A172 (cell line): ENCODE measurements around the gene TRIM22. TPM values are rescaled to one million over a fixed set of nuclear protein-coding genes. Genes with fewer than 3 reads are reported as not detected.
"Not testable (repeated sequence)": the region's sequence is repeated elsewhere in the genome, so short reads cannot be mapped to it uniquely, and the experiment has no call there.

Experiments used
- DNase-seq: peaks from one replicate; pipeline ENCODE4 v3.0.0-alpha.2; 2015; ENCODE audit warnings: low spot score
- total RNA-seq: library from RNA; depleted of rRNA; stranded (reverse); fragments of >200 nt; shearing (Covaris generic); gene quantifications from 2 replicates; pipeline ENCODE4 v1.2.3, GENCODE V29; 2014; rRNA removed

The TRIM22 gene, protein sequence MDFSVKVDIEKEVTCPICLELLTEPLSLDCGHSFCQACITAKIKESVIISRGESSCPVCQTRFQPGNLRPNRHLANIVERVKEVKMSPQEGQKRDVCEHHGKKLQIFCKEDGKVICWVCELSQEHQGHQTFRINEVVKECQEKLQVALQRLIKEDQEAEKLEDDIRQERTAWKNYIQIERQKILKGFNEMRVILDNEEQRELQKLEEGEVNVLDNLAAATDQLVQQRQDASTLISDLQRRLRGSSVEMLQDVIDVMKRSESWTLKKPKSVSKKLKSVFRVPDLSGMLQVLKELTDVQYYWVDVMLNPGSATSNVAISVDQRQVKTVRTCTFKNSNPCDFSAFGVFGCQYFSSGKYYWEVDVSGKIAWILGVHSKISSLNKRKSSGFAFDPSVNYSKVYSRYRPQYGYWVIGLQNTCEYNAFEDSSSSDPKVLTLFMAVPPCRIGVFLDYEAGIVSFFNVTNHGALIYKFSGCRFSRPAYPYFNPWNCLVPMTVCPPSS
- 34.9 and 43.0 TPM in 2 replicates for total RNA-seq

DNA sequence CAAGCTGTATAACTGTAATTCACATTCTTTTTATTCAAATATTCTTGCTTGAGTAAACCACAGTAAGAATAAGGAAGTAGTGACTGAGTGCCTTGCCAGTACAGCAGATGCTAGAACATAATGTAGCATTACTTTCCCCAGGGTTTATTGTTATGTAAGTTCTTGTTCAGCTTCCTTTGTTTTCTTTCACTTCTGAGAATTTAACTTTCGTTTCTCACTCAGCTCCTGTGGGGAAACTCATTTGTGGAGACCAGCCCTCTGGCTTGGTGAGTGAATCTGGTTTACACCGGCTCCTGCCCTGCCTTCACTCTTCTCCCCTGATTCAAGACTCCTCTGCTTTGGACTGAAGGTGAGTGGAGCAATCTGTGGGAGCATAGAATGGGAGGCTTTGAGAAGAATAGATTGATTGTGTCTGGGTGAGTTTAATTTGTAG, at the start of gene TRIM22:
TSS of gene TRIM22 (plus strand) at position 240 of the 433 bp plus-strand sequence. CDS start 6,443 bp downstream, outside the sequence.
- peak; percentile 47 for DNase-seq

DNA sequence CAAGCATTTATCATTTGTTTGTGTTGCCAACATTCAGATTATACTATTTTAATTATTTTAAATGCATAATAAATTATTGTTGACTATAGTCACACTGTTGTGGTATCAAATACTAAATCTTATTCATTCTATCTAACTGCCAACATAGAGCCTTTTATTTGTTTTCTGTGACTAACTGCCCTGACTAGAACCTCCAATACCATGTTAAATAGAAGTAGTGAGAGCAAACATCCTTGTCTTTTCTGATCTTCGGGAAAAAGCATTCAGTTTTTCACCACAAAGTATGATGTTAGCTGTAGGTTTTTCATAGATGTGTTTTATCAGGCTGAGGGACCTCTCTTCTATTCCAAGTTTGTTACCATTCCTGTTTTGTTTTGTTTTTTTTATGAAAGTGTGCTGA, 49.6 kb upstream of the TRIM22 start:
- no peak for DNase-seq

DNA sequence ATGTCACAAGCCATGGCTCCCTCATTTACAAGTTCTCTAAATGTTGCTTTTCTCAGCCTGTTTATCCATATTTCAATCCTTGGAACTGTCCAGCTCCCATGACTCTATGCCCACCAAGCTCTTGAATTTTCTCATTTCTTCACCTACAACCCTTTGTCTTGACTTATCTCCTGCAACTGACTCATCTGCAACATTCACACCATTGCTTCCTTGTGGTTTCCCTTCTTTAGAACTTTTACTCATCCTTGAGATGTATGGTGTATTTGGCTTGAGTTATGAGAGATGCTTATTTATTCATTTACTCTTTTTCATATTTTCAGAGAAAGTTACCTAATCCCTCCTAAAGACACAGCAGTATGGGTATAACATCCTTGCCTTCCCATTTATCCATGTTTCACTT, 46.0 kb upstream of the TRIM22 start:
- no peak for DNase-seq

DNA sequence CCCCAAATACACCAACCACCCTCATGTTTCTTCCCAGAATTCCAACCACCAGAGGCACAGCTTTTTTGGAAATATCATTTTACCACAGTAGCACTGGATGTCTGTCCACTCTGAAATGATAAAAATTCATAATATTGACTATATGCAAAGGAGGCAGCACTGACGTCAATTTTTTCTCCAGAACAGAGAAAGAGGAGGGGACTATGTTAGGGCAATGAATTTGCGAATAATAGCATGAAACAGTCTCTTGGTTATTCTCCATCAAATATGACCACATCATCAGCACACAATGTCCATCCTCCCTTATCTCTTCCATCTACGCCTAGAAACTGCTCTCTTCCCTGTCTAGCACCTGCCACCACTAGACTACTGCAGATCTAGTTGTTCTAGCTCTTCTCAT, 43.5 kb upstream of the TRIM22 start:
- DNase-seq, result no peak

DNA sequence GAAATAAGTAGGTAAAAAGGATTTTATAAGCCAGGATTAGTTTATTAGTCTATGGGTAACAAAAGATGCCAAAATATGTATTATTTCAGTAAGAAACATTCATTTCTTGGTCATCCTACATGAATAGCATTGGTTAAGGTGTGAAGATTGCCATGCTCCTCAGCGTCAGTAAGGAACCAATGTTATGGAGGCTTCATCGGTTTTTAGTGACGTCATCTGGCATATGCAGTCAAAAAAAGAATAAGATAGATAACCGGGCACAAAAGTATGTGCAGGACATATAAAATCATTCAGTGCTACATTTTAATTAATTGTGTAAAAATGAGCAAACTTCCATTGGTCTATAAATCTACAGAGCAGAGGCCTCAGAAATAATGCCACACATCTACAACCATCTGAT, 34.1 kb upstream of the TRIM22 start:
- DNase-seq, result no peak

DNA sequence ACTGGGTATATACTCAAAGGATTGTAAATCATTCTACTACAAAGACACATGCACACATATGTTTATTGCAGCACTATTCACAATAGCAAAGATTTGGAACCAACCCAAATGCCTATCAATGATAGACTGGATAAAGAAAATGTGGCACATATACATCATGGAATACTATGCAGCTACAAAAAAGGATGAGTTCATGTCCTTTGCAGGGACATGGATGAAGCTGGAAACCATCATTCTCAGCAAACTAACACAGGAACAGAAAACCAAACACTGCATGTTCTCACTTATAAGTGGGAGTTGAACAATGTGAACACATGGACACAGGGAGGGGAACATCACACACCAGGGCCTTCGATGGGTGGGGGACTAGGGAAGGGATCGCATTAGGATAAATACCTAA, 32.6 kb upstream of the TRIM22 start:
- not testable (repeated sequence) for DNase-seq

DNA sequence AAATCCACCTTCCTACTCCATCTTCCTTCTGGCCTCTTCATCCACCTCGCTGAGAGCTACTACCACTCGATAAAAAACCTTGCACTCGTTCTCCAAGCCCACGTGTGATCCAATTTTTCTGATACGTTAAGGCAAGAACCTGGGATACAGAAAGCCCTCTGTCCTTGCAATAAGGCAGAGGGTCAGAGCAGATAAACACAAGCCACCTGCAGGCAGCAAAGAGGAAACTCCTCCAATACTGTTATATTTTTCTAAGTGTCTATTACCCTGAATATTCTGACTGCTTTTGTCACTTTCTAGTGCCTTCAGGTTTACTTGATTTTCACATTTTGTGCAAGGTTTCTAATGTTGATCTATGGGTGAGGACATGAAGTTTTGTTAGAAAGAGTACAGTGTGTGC, 31.3 kb upstream of the TRIM22 start:
- no peak for DNase-seq

DNA sequence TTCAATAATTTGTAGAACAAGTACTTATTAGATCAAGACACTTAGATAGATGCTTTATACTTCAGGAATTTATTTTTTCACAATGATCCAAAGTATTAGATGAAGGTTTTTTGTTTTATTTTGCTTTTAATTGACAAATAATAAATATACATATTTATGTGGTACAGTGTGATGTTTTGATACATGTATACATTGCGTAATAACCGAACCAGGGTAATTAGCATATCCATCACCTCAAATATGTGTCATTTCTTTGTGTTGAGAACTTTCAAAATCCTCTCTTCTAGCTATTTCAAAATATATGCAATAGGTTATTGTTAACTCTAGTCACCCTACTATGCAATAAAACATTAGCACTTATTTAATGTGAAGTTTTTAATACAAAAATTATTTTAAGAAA, 26.1 kb upstream of the TRIM22 start:
- DNase-seq, result no peak

DNA sequence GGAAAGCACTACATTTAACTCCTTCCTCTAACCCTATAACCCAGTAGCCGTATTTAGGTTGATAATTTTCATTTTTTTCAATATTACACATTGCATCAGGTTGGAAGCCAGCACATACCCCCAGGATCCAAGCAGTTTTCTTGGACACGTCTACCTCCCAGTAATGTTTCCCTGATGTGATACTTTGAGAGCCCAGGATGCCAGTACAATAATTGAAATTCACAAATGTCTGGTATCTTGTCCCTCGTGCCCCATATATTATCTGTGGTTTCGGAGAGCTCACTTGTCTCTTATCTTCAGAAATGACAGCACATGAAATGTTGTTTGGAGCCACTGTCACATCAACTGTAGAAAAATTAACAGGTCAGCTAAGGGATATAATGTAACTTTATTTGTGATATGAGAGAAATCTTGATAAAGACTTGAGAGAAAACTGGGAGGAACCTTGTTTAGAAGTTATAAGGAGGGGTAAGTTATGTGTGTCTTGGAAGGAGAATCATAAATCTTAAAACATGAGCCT, 24.5 kb upstream of the TRIM22 start:
- no peak for DNase-seq

DNA sequence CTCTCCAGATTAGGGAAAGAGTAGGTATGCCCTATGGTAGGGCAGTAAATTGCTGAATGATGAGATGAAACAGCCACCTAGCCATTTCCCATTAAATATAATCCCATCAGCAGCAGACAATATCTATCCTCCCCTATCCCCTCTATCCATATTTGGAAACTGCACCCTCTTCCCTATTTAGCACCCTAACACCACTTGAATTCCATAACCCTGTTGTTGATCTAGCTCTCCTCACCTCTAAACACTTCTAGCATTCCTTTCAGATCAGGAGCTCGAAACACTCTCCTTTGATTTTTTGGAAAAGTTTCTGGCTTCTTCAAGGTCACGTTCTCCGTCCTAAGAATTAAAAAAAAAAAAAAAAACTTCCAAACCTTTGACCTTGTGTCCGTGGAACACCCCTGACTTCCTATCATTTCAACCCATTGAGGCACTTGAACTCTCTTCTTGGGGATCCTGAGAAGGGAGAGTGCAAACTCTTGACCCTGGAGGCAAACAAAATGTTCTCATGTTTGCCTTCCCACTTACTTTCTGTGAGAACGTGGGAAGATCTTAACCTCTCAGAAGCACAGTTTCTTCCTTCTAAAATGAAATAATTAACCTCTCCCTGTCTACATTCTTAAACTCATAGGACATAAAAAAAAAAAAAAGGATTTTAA, 23.7 kb upstream of the TRIM22 start:
- no peak for DNase-seq

DNA sequence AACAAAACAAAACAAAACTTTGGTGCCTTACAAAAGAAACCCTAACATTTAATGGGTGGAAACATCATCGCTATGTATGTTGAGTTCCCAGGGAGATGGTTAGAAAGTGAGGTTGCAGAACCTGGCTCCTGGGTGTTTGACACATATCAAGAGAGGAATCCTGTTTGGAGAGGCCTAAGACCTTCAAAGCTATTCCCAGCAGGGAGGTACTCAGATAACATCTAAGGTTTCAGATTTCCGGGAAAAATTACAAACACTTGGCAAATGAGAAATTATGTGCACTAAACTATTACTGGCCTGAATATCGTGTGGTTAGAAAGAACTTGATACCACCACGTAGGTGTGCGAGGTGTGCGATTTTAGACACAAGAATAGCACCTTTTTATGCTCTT, 23.2 kb upstream of the TRIM22 start:
- no peak for DNase-seq

DNA sequence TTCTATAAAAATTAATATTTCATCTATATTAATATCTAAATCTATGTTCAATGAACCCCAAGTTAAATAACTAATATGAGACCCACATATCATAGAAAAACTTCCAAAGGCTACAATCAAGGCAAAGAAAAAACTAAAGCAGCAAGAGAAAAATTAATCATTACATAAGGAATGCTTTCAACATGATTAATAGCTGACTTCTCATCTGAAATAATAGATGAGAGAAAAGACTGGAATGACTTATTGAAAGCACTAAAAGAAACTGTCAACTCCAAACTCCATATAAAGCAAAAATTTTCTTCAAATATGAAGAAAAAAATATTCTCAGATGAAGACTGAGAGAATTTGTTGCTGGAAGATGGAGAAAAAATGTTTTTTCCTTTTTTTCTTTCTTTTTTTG, 17.8 kb upstream of the TRIM22 start:
- DNase-seq, result no peak

DNA sequence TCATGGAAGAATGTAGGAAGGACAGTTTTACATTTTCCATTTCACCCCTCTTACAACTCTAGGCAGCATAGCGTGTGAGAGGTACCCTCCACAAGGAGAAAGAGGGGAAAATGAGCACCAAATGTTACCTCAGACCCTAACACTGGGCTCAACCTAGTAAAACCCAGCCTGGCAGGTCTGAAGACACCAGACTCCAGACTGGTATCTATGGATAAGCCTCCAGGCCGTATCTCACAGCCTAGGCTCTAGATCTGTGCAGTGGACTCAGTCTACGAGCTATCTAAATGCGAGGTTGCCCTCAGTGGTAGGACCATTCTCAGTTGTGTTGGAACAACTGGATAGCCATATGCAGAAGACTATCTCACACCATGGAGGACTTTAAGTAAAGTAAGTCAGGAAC, 15.2 kb upstream of the TRIM22 start:
- DNase-seq, result no peak

DNA sequence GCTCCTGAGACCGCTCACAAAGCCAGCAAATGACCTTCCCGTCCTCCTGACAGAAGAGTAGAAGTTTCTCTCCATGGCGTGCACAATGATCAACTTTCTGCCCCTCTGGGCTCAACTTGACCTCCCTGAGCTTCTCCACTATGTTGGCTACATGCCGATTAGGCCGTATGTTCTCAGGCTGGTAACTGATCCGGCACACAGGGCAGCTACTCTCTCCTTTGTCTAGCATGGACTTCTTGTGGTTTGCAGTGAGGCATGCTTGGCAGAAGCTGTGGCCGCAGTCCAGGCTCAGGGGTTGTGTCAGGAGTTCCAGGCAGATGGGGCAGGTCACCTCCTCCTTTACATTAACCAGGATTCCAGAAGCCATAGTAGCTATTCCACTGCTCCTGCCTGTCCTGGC, 9.8 kb upstream of the TRIM22 start:
- DNase-seq, result no peak

DNA sequence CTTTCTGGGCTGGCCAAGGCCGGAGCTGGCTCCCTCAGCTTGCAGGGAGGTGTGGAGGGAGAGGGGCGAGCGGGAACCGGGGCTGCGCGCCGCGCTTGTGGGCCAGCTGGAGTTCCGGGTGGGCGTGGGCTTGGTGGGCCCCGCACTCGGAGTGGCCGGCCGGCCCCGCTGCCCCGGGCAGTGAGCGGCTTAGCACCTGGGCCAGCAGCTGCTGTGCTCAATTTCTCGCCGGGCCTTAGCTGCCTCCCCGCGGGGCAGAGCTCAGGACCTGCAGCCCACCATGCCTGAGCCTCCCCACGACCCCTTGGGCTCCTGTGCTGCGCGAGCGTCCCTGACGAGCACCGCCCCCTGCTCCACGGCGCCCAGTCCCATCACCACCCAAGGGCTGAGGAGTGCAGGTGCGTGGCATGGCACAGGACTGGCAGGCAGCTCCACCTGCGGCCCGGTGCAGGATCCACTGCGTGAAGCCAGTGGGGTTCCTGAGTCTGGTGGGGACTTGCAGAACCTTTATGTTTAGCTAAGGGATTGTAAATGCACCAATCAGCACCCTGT, 6.6 kb upstream of the TRIM22 start:
- DNase-seq, result not testable (repeated sequence)

DNA sequence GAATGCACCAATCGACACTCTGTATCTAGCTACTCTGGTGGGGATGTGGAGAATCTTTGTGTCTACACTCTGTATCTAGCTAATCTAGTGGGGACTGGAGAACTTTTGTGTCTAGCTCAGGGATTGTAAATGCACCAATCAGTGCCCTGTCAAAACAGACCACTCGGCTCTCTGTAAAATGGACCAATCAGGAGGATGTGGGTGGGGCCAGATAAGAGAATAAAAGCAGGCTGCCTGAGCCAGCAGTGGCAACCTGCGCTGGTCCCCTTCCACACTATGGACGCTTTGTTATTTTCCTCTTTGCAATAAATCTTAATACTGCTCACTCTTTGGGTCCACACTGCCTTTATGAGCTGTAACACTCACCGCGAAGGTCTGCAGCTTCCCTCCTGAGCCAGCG, 6.0 kb upstream of the TRIM22 start:
- peak; percentile 24 for DNase-seq

DNA sequence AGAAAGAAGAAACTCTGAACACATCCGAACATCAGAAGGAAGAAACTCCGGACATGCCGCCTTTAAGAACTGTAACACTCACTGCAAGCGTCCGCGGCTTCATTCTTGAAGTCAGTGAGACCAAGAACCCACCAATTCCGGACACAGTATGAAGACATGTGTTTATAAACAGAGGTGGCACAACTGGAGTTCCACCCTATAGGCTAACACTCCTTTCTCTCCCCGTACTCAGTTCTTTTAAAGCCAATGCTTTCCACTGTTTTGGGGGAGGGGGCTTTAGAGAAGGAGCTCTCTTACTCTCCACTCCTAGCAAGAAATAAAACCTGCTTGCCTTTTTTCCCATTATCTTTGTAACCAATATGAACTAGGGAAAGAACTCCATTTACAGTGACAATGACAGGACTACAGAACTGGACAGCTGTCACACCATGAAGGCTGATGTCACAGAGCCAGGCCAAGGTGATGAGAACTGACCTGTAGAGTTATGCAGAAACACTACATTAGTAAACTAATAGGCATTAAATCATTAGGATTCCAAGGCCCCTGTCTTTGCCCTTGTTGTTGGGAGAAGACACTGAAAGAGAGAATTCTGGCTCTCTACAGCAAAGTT, 5.4 kb upstream of the TRIM22 start:
- DNase-seq, result peak; percentile 11

DNA sequence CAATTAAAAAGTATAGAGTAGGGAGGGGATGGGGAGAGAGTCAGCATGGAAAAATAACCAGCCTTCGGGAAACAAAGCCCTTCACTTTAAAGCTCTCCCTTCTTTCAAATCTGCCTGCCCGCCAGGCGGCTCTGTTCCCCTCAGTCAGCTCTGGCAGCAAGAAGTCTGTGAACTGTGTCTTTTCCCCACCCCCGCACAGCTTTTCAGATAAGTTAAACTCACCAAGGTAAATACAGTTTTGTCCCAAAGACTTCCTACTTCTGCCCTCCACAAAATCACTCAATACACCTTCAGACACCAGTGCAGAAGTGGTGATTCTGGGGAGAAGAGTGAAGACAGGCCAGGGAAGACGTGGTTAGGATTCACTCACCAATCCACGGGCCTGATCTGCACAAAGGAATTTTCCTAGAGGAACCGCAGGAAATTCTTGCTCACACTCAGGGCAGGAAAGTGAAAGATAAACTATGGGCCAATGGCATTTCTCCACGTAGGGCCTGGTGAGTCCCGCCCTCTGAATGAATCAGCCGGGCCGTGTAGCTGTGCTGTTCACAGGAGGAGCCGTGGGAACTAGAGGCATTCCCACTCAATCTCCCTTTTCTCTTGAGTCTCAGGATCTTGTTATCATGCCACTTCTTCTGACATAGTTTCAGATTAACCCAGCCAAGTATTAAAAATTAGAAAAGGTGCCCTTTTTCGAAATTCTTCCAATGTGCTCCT, 4.8 kb upstream of the TRIM22 start, which contains the start of gene TRIM5:
TSS of gene TRIM5 (minus strand) at position 429 of the 717 bp plus-strand sequence. CDS start 4,897 bp downstream, outside the sequence.
- DNase-seq, result peak; percentile 99

DNA sequence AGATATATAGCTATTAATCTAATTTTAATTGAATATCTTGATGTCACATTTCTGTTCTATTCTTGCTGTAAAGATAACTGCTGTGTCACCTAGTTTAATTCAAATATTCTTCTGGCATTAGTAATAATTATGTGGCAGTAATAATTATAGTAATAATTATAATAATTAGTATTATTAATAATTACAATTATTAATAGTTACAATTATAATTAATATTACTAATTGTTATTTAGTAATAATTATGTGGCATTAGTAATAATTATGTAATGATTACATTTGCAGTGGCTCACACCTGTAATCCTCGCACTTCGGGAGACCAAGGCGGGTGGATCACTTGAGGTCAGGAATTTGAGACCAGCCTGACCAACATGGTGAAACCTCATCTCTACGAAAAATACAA, 3.2 kb upstream of the TRIM22 start:
- no peak for DNase-seq

DNA sequence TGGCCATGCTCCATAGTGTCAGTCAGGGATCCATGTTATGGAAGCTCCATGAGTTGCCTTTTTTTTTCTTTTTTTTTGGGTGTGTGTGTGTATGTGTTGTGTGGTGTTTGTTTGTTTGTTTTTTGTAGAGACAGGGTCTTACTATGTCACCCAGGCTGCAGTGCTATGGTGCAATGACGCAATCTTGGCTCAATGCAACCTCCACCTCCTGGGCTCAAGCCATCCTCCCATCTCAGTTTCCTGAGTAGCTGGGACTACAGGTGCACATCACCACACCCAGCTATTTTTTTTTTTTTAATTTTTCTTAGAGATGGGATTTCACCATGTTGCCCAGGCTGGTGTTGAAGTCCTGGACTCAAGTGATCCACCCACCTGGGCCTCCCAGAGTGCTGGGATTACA, 1.1 kb upstream of the TRIM22 start:
- no peak for DNase-seq

DNA sequence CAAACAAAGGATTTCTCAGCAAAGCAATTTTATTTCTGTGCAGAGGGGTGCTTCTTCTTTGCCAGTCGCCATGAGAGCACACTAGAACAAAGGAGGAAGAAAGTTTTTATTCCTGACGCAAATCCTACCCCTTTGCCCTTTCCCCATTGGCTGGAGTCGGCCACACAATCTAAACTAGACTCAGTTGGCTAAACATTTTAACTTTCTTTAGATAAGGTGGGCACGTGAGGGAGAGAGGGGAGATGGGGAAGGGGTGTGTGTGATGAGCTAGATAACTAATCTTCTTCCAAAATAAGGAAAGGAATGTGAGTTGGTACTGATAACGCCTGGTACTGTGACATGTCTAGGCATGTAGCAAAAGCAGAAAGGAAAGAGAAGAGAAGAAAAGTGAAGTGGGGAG, 626 bp downstream of the TRIM22 start:
- DNase-seq, result peak; percentile 21
